Subcutaneous adipose tissue (tissue), 4 donors: ENCODE measurements around the gene PGBD5. TPM values are rescaled to one million over a fixed set of nuclear protein-coding genes. Genes with fewer than 3 reads are reported as not detected.

Experiments used
- CTCF ChIP-seq: fragments of 450-650 bp; IDR thresholded peaks from one replicate; pipeline ENCODE4 v1.5.1; 2016; ENCODE audit warnings: low read depth, mild to moderate bottlenecking, control low read depth, antibody characterized with exemption, moderate library complexity
- total RNA-seq, 4 donors: library from RNA; depleted of rRNA; stranded (reverse); fragments of >200 nt; gene quantifications; one replicate each; pipeline ENCODE4 v1.1.0, GENCODE V29; 2016

PGBD5 gene
- total RNA-seq, 4 donors from 2014 or later: under 0.01 to 5.9 (median 0.27) TPM

- no peak for TF ChIP-seq CTCF
These were observed 97.7 kb downstream of the PGBD5 start for GRCh38 chr1:230328342-230329015.

GRCh38 chr1:230327892-230328284, 98.2 kb downstream of the PGBD5 start:
- TF ChIP-seq CTCF: no peak

DNA sequence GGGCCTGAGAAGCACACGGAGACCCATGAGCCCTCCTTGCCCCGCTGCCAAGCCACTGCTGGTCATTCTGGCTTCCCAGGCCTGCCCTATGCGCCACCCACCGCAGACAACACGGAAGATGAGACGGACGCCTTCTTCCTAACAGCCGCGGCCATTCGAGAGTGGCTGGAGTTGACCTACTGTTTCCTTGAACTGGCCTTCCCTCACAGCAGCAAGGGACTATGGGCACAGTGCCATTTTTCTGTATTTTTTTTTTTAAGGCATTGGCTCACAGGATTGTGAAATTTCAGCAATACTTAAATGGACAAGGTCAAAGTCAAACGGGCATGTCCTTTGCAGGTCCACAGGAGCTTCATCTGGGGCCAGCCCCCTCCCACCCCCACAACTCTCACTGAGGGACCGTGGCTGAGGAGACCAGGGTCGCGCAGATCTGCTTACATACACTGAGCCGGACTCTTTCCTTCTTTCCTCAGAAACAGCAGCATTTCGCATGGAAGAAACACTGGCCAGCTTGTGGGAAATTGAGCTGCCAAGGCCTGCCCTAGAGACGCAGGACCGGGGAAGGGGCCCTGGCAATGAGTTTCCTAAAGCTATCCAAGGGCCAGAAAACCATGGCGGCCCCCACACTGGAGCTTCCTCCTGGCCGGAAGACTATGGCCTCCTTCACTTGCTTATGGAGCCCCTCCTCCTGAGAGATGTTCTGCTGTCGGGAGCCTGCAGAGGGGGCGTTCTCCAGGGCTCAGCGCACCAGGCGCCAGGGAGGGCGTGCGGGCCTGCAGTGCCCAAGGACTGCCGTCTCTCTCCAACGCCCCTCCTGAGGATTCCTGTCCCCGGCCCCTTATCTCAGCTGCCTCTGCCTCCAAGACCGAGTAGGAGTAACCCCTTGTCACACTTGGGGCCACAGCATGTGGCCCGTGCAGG, 98.9 kb downstream of the PGBD5 start:
- no peak for TF ChIP-seq CTCF

DNA sequence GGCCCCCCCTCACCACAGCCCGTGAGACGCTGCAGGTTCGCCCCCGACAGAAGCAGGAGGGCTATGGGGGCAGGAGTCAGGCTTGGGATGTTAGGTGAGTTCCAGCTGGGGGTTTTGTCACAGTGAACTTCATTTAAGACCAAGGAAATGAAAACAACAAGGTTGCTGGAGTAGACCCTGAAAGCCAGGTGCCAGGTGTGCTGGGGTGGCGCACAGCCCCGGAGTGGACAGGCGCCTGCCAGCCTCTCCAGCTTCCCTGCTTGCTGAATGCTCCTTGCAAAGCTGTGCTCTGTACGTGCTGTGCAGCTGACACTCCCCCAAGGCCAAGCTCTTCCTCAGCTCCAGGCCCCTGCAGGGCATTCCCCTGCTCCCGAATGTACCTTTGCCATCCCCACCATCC, 102.4 kb downstream of the PGBD5 start:
- TF ChIP-seq CTCF: no peak

DNA sequence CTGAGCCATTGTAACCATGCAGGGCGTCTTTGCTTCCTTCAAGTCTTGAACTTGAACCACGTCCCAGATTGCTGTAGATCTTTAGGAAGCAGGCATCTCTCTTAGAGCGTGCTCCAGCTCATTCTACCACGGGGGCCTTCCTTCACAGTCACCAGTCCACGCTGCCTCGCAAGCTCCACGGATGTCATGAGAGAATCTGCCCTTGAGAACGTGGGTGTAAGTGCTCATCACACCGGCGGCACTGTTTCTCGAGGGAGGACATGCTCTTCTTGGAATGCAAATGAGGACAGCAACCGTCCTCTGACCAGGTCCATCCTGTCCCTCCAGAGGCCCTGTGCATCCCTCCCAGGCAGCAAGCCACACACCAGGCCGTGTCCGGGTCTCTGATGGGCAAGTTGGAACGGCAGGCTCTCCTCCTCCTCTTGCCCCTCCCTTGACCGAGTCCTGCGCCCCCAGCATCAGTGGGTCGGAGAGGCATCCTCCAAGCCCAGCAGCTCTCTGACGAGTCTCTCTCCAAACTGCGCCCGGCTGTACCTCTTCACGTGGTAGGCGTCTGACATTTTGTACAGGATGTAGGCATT, 103.1 kb downstream of the PGBD5 start:
- no peak for TF ChIP-seq CTCF

DNA sequence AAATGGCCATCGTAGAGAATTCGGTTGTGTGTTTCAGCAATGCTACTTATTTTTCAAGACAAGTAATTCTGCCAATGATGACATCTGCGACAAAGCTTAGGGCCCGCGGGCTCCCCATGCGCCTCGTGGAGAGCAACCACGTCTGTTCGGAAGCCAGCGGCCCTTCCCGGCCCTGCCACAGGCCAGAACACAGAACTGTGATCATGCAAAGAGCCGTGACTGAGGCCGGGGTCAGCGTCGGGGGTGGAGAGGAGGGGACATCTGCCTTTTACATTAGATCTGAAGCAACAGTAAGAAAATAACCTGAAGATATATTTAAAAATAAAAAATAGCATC, 103.7 kb downstream of the PGBD5 start:
- no peak for TF ChIP-seq CTCF
